Sigmoid colon (tissue), 4 donors: ENCODE data around the gene PPP2R5E.

Experiments
- CTCF ChIP-seq, 4 experiments: fragments of 450-650 bp in 3 of 4; fragments of 200-600 bp in 1 of 4; IDR thresholded peaks; one replicate each; pipeline ENCODE4 v1.5.1; 2016 to 2019; ENCODE audit warnings: antibody characterized with exemption in 4 of 4, mild to moderate bottlenecking in 3 of 4, moderate library complexity in 2 of 4
- EP300 ChIP-seq, 4 donors: sonication (generic); formaldehyde crosslinking; IDR thresholded peaks; one replicate each; pipeline ENCODE4 v1.6.1; 2017; ENCODE audit warnings: antibody characterized with exemption in 4 of 4
- POLR2A ChIP-seq, 2 donors: fragments of 450-650 bp; IDR thresholded peaks; one replicate each; pipeline ENCODE4 v1.6.1; 2016; ENCODE audit warnings: antibody characterized with exemption in 2 of 2, mild to moderate bottlenecking in 2 of 2, moderate library complexity in 2 of 2
- POLR2AphosphoS5 ChIP-seq, 4 donors: sonication (generic); formaldehyde crosslinking; IDR thresholded peaks; one replicate each; pipeline ENCODE4 v1.6.1; 2017; ENCODE audit warnings: antibody characterized with exemption in 4 of 4

GRCh38 chr14:63343878-63344277 lies 199.3 kb downstream of the PPP2R5E start:
- no peak for TF ChIP-seq POLR2AphosphoS5 (IDR thresholded peaks at IDR 0.05)
- TF ChIP-seq CTCF (IDR thresholded peaks at IDR 0.05) = no peak
- TF ChIP-seq EP300 (IDR thresholded peaks at IDR 0.05) = no peak
- no peak for TF ChIP-seq POLR2A (IDR thresholded peaks at IDR 0.05)
